ENCODE measurements around the gene KCND2.

Gene KCND2

GRCh38 chr7:120662291-120662690 lies 389.3 kb downstream of the KCND2 start:
- H3K4me3 ChIP-seq (ENCODE audit: low read depth, low read length), result no peak overlapping the region
- TF ChIP-seq CTCF (IDR thresholded peaks at IDR 0.05; ENCODE audit: low read depth, low read length), result no peak
- in situ Hi-C loops (cut with HindIII; ENCODE audit: low sequenced_read_pairs), result no loop called here
- DNase-seq (ENCODE audit: low read depth, low spot score), result no peak

- TF ChIP-seq CTCF (IDR thresholded peaks at IDR 0.05; ENCODE audit: low read depth, low read length), result no peak
- H3K4me3 ChIP-seq (ENCODE audit: low read depth, low read length), result no peak overlapping the region
- in situ Hi-C loops (cut with HindIII; ENCODE audit: low sequenced_read_pairs), result no loop called here
- no peak for DNase-seq (ENCODE audit: low read depth, low spot score)
Measured at GRCh38 chr7:120665068-120665467, 392.1 kb downstream of the KCND2 start.

GRCh38 chr7:120675076-120675475 lies 402.1 kb downstream of the KCND2 start:
- H3K4me3 ChIP-seq (ENCODE audit: low read depth, low read length), result no peak overlapping the region
- in situ Hi-C loops (cut with HindIII; ENCODE audit: low sequenced_read_pairs), result no loop called here
- TF ChIP-seq CTCF (IDR thresholded peaks at IDR 0.05; ENCODE audit: low read depth, low read length), result no peak
- DNase-seq (ENCODE audit: low read depth, low spot score), result no peak

GRCh38 chr7:120677535-120677934 lies 404.6 kb downstream of the KCND2 start:
- in situ Hi-C loops (cut with HindIII; ENCODE audit: low sequenced_read_pairs), result no loop called here
- no peak for TF ChIP-seq CTCF (IDR thresholded peaks at IDR 0.05; ENCODE audit: low read depth, low read length)
- H3K4me3 ChIP-seq (ENCODE audit: low read depth, low read length), result no peak overlapping the region
- no peak for DNase-seq (ENCODE audit: low read depth, low spot score)

- DNase-seq (ENCODE audit: low read depth, low spot score), result no peak
- in situ Hi-C loops (cut with HindIII; ENCODE audit: low sequenced_read_pairs), result no loop called here
- TF ChIP-seq CTCF (IDR thresholded peaks at IDR 0.05; ENCODE audit: low read depth, low read length), result no peak
- no peak overlapping the region for H3K4me3 ChIP-seq (ENCODE audit: low read depth, low read length)
Measured at GRCh38 chr7:120680985-120681384, 408.0 kb downstream of the KCND2 start.

GRCh38 chr7:120684463-120684862 lies 411.5 kb downstream of the KCND2 start:
- no peak for TF ChIP-seq CTCF (IDR thresholded peaks at IDR 0.05; ENCODE audit: low read depth, low read length)
- in situ Hi-C loops (cut with HindIII; ENCODE audit: low sequenced_read_pairs), result no loop called here
- H3K4me3 ChIP-seq (ENCODE audit: low read depth, low read length), result no peak overlapping the region
- no peak for DNase-seq (ENCODE audit: low read depth, low spot score)

GRCh38 chr7:120691915-120692314 lies 418.9 kb downstream of the KCND2 start:
- TF ChIP-seq CTCF (IDR thresholded peaks at IDR 0.05; ENCODE audit: low read depth, low read length), result no peak
- DNase-seq (ENCODE audit: low read depth, low spot score), result no peak
- in situ Hi-C loops (cut with HindIII; ENCODE audit: low sequenced_read_pairs), result no loop called here
- H3K4me3 ChIP-seq (ENCODE audit: low read depth, low read length), result no peak overlapping the region

Measured in astrocyte of the spinal cord (primary cell).